K562 (cell line): ENCODE data around the gene CERS4. TPM values are rescaled to one million over a fixed set of nuclear protein-coding genes. Genes with fewer than 3 reads are reported as not detected.

Experiments used
- ATAC-seq: fragments of 200-7000 bp; cut with Tn5 transposase; 3 replicates; pipeline ENCODE4 v1.9.1; 2020; ENCODE audit warnings: moderate library complexity
- BruUV-seq: library from RNA; stranded (reverse); fragments of 400-500 nt; replicated peaks from 2 replicates; lab custom pipeline; 2021; lab: Mats Ljungman, UMichigan
- CTCF ChIA-PET: fragments of 300-600 bp; formaldehyde crosslinking; extraction: SDS; loops from one replicate; lab custom pipeline; 2021; ENCODE audit warnings: low intra/inter-chr PET ratio; lab: Yijun Ruan, JAX
- POLR2A ChIA-PET: fragments of 300-600, 350-650 bp; sonication (Branson Sonifier 250); formaldehyde crosslinking; extraction: SDS; loops from one replicate; lab custom pipeline; 2021; ENCODE audit warnings: antibody characterized with exemption, inconsistent platforms; lab: Yijun Ruan, JAX
- DNase-seq, 4 experiments: peaks; one replicate each; pipeline versions ENCODE4 v3.0.0 to v3.0.0-alpha.2; 2011 to 2018; ENCODE audit warnings: low spot score in 3 of 4, mixed read lengths in 3 of 4; ENCODE audit errors: extremely low read depth in 1 of 4
- FAIRE-seq: peaks from 2 replicates; lab custom pipeline; 2011; peaks lifted over from hg19 to GRCh38; lab: Jason Lieb, UNC
- H2AFZ ChIP-seq: 2 replicates; pipeline ENCODE4 v1.6.0; 2011; ENCODE audit warnings: low read depth, low read length, control low read depth, inconsistent platforms
- H3K27ac ChIP-seq: fragments of 200-600 bp; 3 replicates; pipeline ENCODE4 v1.8.0; 2011; ENCODE audit warnings: low read depth, mild to moderate bottlenecking, control low read depth, inconsistent platforms, low read length, moderate library complexity, mixed read lengths; ENCODE audit errors: extremely low read depth
- H3K27me3 ChIP-seq, 2 experiments: fragments of 300-600 bp in 1 of 2; 2 replicates in 1 of 2; 3 replicates in 1 of 2; pipeline versions ENCODE4 v1.6.0 to v1.8.0; 2011; ENCODE audit warnings: inconsistent platforms in 2 of 2, low read length in 2 of 2, mild to moderate bottlenecking in 1 of 2, mixed read lengths in 1 of 2, moderate library complexity in 1 of 2; ENCODE audit not compliant: control insufficient read depth in 2 of 2, insufficient read depth in 2 of 2
- H3K36me3 ChIP-seq: fragments of 300-600 bp; 3 replicates; pipeline ENCODE4 v1.8.0; 2011; ENCODE audit warnings: mild to moderate bottlenecking, low read length, inconsistent platforms; ENCODE audit not compliant: control insufficient read depth, insufficient read depth
- H3K4me1 ChIP-seq, 2 experiments: fragments of 200-600 bp in 1 of 2; replicated peaks in 1 of 2; 2 replicates in 1 of 2; 3 replicates in 1 of 2; pipeline versions ENCODE4 v1.5.1 to v1.8.0; 2011; ENCODE audit warnings: inconsistent platforms in 2 of 2, low read length in 2 of 2, mild to moderate bottlenecking in 1 of 2, mixed read lengths in 1 of 2, moderate library complexity in 1 of 2; ENCODE audit not compliant: control insufficient read depth in 2 of 2, insufficient read depth in 2 of 2
- H3K4me2 ChIP-seq: 2 replicates; pipeline ENCODE4 v1.6.1; 2011; ENCODE audit warnings: low read length, control low read depth, inconsistent platforms, mixed read lengths; ENCODE audit not compliant: insufficient read depth
- H3K4me3 ChIP-seq: fragments of 200-600 bp; sonication (generic), shearing (Covaris generic); 2 replicates; pipeline ENCODE4 v1.5.1; 2016; ENCODE audit warnings: control low read depth, inconsistent platforms
- H3K79me2 ChIP-seq: fragments of 200-600 bp; 3 replicates; pipeline ENCODE4 v1.8.0; 2011; ENCODE audit warnings: low read length, inconsistent platforms; ENCODE audit not compliant: control insufficient read depth, insufficient read depth
- H3K9ac ChIP-seq, 2 experiments: 2 replicates each; pipeline versions ENCODE4 v1.6.0 to v1.6.1; 2011; ENCODE audit warnings: low read depth in 2 of 2, low read length in 2 of 2, control low read depth in 1 of 2, inconsistent platforms in 1 of 2, mild to moderate bottlenecking in 1 of 2, mixed read lengths in 1 of 2; ENCODE audit not compliant: insufficient read depth in 1 of 2
- H3K9me1 ChIP-seq: one replicate; pipeline ENCODE4 v1.6.0; 2011; ENCODE audit warnings: inconsistent platforms, mild to moderate bottlenecking, low read length, moderate library complexity; ENCODE audit not compliant: control insufficient read depth, insufficient read depth
- H3K9me3 ChIP-seq: replicated peaks from 2 replicates; pipeline ENCODE4 v1.5.1; 2011; ENCODE audit warnings: low read depth, low read length, inconsistent platforms; ENCODE audit not compliant: control insufficient read depth, insufficient read depth
- H4K20me1 ChIP-seq: replicated peaks from 2 replicates; pipeline ENCODE4 v1.6.1; 2011; ENCODE audit warnings: low read length, inconsistent platforms, mixed read lengths; ENCODE audit not compliant: control insufficient read depth, insufficient read depth
- KLF10 ChIP-seq: fragments of 250-450 bp; sonication (Bioruptor Pico); IDR thresholded peaks from 2 replicates; pipeline ENCODE4 v1.6.1; 2021; ENCODE audit warnings: matching md5 sums
- SIRT6 ChIP-seq: IDR thresholded peaks from one replicate; pipeline ENCODE4 v1.6.1; 2012; ENCODE audit warnings: low read depth, mild to moderate bottlenecking, control low read depth, inconsistent platforms, low read length, moderate library complexity
- ZC3H8 ChIP-seq: fragments of 450-650 bp; IDR thresholded peaks from 2 replicates; pipeline ENCODE4 v1.6.1; 2017
- ZNF79 ChIP-seq: fragments of 250-450 bp; sonication (Bioruptor Pico); IDR thresholded peaks from 2 replicates; pipeline ENCODE4 v1.4.0; 2020; ENCODE audit warnings: low read depth, mild to moderate bottlenecking, moderate library complexity
- WGBS: fragments of 100-300 bp; shearing (Covaris generic); methylation state at CpG from one replicate; pipeline ENCODE4 v1.1.6; 2016; ENCODE audit warnings: low coverage, mixed read lengths; ENCODE audit not compliant: insufficient coverage; ENCODE audit errors: missing lambda C conversion rate; 5-methylcytosine and 5-hydroxymethylcytosine counted together
- in situ Hi-C: fragments of 300-500 bp; cut with MboI; formaldehyde crosslinking; loops from 4 replicates; pipeline ENCODE4 v1.15.0; 2018; ENCODE audit warnings: inconsistent platforms, mixed read lengths
- intact Hi-C: fragments of 100-400 bp; cut with micrococcal nuclease; formaldehyde crosslinking; loops from 2 replicates; pipeline ENCODE4 v1.14.2; 2022
- polyA plus RNA-seq, 8 experiments: library from polyadenylated mRNA; depleted of rRNA in 4 of 8; stranded (reverse) in 5 of 8; unstranded in 3 of 8; fragments of >200 nt; fragmentation: Nextera tagmentation in 2 of 8; fragmentation: Illumina TruSeq in 1 of 8; extraction: Ambion mirVana in 2 of 8; extraction: Trizol in 1 of 8; gene quantifications; 2 replicates each; pipeline versions ENCODE4 v1.2.1 to v1.2.3, GENCODE V29; 2011 to 2014; ENCODE audit warnings: inconsistent platforms in 1 of 8, missing spikeins in 1 of 8
- total RNA-seq, 7 experiments: library from RNA; depleted of rRNA in 6 of 7; stranded (reverse); fragments of >200 nt in 6 of 7; fragmentation: Illumina TruSeq in 2 of 7; extraction: Trizol in 2 of 7; gene quantifications; 2 replicates each; pipeline versions ENCODE4 v1.2.1 to v1.2.3, GENCODE V29; 2011 to 2021; ENCODE audit warnings: low replicate concordance in 1 of 7

The CERS4 gene
- total and polyA plus RNA-seq, 9 of the 15 experiments (the other 6 are each of a cell fraction or from before 2014, with no cell fraction given): 0.14 to 4.4 (median 2.9) TPM; not detected in 1

DNA sequence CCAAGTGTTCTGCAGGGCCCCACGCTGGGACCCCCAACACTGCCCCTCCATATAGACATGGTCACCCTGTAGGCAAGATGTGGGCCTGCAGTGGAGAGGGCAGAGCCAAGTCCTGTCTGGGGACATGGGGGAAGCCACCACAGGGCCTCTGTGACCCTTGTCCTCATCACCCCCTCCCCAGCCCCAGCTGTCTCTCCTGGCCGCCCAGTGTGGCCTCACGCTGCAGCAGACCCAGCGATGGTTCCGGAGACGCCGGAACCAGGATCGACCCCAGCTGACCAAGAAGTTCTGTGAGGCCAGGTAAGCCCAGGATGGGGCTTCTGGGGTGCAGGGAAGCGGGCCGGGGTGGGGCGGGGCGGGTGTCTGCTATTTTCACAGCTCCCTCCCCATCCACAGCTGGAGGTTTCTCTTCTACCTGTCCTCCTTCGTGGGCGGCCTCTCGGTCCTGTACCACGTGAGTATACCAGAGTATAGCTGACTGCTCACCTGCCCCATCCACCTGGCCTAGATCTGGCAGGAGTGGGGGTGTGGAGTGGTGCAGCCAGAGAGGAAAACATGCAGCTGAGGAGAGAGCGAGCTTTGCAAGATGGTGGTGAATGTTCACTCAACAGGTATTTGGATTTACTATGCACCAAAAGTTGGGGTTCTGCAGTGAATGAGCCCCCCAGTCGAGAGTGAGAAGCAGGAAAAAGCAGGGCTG is 46.4 kb downstream of the CERS4 start:
- H4K20me1 ChIP-seq: no peaks in the 10 kb centered on the region
- ATAC-seq: no peak
- intact Hi-C loops: loop anchor here (10.0 kb wide), 1 partner anchor 241 kb away; no protein-coding TSS in a partner anchor
- no peaks in the 10 kb centered on the region for H3K27me3 ChIP-seq
- H3K9me1 ChIP-seq: no peaks in the 10 kb centered on the region
- POLR2A ChIA-PET: interaction anchor here (1.0 kb wide), 1 partner anchor 258 kb away, joined by 3 read pairs; no protein-coding TSS in a partner anchor
- H3K36me3 ChIP-seq: no peaks in the 10 kb centered on the region
- H3K4me3 ChIP-seq: no peak overlapping the region
- H3K27ac ChIP-seq: no peak overlapping the region
- no peaks in the 10 kb centered on the region for H3K9me3 ChIP-seq
- H2AFZ ChIP-seq: no peak overlapping the region
- WGBS: 45% methylated on average over 13 of the region's 18 CpGs
- in situ Hi-C loops: no loop called here
- no peak for DNase-seq
- peaks cover 15 to 49% of the 10 kb centered on the region in 2 experiments; a peak in 4 of 5 replicates for H3K4me1 ChIP-seq
- H3K79me2 ChIP-seq: no peaks in the 10 kb centered on the region
- no peak for FAIRE-seq
- CTCF ChIA-PET: no interaction called here
- no peak overlapping the region for H3K9ac ChIP-seq
- H3K4me2 ChIP-seq: no peak overlapping the region
- no TSS peak for BruUV-seq
- TF ChIP-seq KLF10: no peak
- TF ChIP-seq SIRT6: no peak
- no peak for TF ChIP-seq ZC3H8
- TF ChIP-seq ZNF79: no peak
